Activated T-helper 2 cell treated with anti-CD3 and anti-CD28 coated beads, Interferon-gamma antibody, Interleukin-2, Interleukin-4, amounts not matched to agents 10 μg/mL and 5 μg/mL and 100 μg/mL, durations not matched to agents 14 hours and 24 hours and 36 hours (primary cell): ENCODE data around the gene GPR62. TPM values are rescaled to one million over a fixed set of nuclear protein-coding genes. Genes with fewer than 3 reads are reported as not detected.
"Not testable (repeated sequence)": the region's sequence is repeated elsewhere in the genome, so short reads cannot be mapped to it uniquely, and the experiment has no call there.

Experiments
- DNase-seq: peaks from one replicate; pipeline ENCODE4 v3.0.0; 2021; ENCODE audit warnings: low spot score
- H3K27ac Mint-ChIP-seq: one replicate; pipeline ENCODE4 v1.8.0; 2021; ENCODE audit warnings: mixed read lengths
- H3K27me3 Mint-ChIP-seq: one replicate; pipeline ENCODE4 v1.8.0; 2021; ENCODE audit warnings: low read depth, mixed read lengths
- H3K36me3 Mint-ChIP-seq: one replicate; pipeline ENCODE4 v1.8.0; 2021; ENCODE audit warnings: low read depth, mixed read lengths
- H3K4me1 Mint-ChIP-seq: one replicate; pipeline ENCODE4 v1.8.0; 2021; ENCODE audit warnings: low read depth, mixed read lengths
- H3K4me3 Mint-ChIP-seq: one replicate; pipeline ENCODE4 v1.8.0; 2021; ENCODE audit warnings: low read depth, mild to moderate bottlenecking, moderate library complexity, mixed read lengths
- H3K9me3 Mint-ChIP-seq: one replicate; pipeline ENCODE4 v1.8.0; 2021; ENCODE audit warnings: mixed read lengths
- intact Hi-C: fragments of 100-400 bp; cut with micrococcal nuclease; formaldehyde crosslinking; loops from one replicate; pipeline ENCODE4 v1.15.1; 2023
- total RNA-seq: library from RNA; stranded (reverse); gene quantifications from 2 replicates; pipeline ENCODE4 v1.2.3, GENCODE V29; 2022

Gene GPR62
- total RNA-seq, result not detected in 2 replicates

DNA sequence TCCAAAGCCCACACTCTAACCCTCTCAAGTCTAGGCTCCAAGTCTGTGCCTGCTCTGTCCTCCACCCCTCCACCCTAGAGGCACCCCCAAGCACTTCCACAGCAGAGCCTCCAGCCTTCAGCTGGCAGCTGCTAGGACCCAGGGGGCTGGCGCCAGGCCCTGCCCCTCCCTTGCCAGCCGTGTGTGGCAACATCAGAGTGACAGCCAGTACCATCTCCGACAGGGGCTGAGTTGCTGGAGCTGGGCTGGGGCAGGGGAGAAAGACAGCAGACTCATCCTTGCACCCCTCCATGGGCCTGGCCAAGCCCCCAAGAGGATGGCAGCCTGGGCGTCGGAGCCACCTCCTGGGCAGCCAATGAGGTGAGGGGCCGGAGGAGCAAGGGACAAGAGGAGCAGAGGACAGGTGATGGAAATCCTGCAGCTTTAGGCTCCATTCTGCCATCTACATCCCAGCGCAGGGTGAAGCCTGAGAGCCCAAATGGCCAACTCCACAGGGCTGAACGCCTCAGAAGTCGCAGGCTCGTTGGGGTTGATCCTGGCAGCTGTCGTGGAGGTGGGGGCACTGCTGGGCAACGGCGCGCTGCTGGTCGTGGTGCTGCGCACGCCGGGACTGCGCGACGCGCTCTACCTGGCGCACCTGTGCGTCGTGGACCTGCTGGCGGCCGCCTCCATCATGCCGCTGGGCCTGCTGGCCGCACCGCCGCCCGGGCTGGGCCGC is at the start of gene GPR62:
GPR62 (plus strand) TSS at position 207 of the 718 bp plus-strand sequence; CDS start at position 479, 272 bp downstream.
- Mint-ChIP-seq H3K4me1 (no peaks in the 10 kb centered on the region), H3K27ac (no peak within 1 kb of the TSS), H3K27me3 (peaks cover 31% of the 10 kb centered on the region), H3K4me3 (no peak within 1 kb of the TSS), H3K9me3 (no peaks in the 10 kb centered on the region), H3K36me3 (no peaks in the 10 kb centered on the region)
- no peak for DNase-seq
- intact Hi-C loops, result no loop called here

DNA sequence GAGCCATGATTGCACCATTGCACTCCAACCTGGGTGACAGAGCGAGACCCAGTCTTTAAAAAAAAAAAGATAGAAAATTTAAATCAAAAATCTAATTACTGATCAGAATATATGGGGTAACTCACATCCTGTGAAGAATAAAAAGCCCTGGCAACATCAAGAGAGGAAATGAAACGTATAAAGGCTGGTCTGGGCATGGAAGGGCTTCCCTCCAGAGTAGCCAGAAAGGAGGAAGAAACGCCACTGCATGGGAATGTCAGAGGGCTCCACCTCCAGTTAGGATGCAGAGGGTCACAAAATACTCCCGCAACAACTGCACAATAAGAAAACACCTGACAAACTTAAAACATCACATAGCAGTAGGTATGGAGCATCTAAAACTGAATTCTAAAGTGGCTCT is 47.2 kb upstream of the GPR62 start:
- intact Hi-C loops, result no loop called here
- no peaks in the 10 kb centered on the region for H3K4me1 Mint-ChIP-seq
- no peaks in the 10 kb centered on the region for H3K27me3 Mint-ChIP-seq

GRCh38 chr3:51916418-51916817 is 38.8 kb upstream of the GPR62 start:
- intact Hi-C loops, result no loop called here
- H3K4me3 Mint-ChIP-seq, result no peak overlapping the region
- no peak for DNase-seq
- H3K9me3 Mint-ChIP-seq, result no peaks in the 10 kb centered on the region
- peaks cover 18% of the 10 kb centered on the region for H3K27me3 Mint-ChIP-seq
- H3K36me3 Mint-ChIP-seq, result no peaks in the 10 kb centered on the region
- no peaks in the 10 kb centered on the region for H3K4me1 Mint-ChIP-seq
- no peak overlapping the region for H3K27ac Mint-ChIP-seq

More for the DNA sequence above, 47.2 kb upstream of the GPR62 start:
- H3K27ac Mint-ChIP-seq, result no peak overlapping the region
- no peak for DNase-seq
- peaks cover 19% of the 10 kb centered on the region for H3K9me3 Mint-ChIP-seq
- H3K4me3 Mint-ChIP-seq, result no peak overlapping the region
- no peaks in the 10 kb centered on the region for H3K36me3 Mint-ChIP-seq

GRCh38 chr3:51921081-51921578 is 34.1 kb upstream of the GPR62 start:
- Mint-ChIP-seq H3K27me3 (peaks cover 19% of the 10 kb centered on the region), H3K36me3 (no peaks in the 10 kb centered on the region), H3K4me3 (no peak overlapping the region), H3K27ac (no peak overlapping the region), H3K4me1 (no peaks in the 10 kb centered on the region), H3K9me3 (no peaks in the 10 kb centered on the region)
- intact Hi-C loops, result no loop called here
- DNase-seq, result no peak

- H3K36me3 Mint-ChIP-seq, result no peaks in the 10 kb centered on the region
- H3K27ac Mint-ChIP-seq, result no peak overlapping the region
- H3K4me1 Mint-ChIP-seq, result no peaks in the 10 kb centered on the region
- intact Hi-C loops, result no loop called here
- H3K27me3 Mint-ChIP-seq, result no peaks in the 10 kb centered on the region
- H3K4me3 Mint-ChIP-seq, result no peak overlapping the region
- H3K9me3 Mint-ChIP-seq, result no peaks in the 10 kb centered on the region
- DNase-seq, result no peak
These were observed 27.9 kb upstream of the GPR62 start for GRCh38 chr3:51927061-51927977.

DNA sequence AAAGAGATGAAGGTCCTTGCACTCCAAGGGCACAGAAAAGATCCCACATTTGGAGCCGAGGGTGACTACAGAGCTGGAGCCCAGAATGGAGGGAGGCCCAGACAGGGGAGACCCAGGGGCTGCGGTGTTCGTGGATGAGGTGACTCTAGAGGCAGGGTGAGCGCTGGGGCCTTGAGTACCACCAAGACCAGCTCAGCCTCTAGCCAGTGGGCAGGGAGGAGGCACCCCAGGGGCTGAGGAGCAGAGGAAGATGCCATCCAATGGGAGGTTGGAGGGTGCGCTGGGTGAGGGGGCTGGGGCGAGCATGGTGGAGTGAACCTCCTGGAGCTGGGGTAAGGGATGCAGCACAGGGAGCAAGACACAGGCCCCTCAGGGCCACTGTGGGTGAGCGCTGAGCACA is 26.7 kb upstream of the GPR62 start:
- H3K4me3 Mint-ChIP-seq, result no peak overlapping the region
- DNase-seq, result no peak
- intact Hi-C loops, result no loop called here
- no peak overlapping the region for H3K27ac Mint-ChIP-seq
- H3K36me3 Mint-ChIP-seq, result peaks cover 5% of the 10 kb centered on the region
- no peaks in the 10 kb centered on the region for H3K9me3 Mint-ChIP-seq
- H3K27me3 Mint-ChIP-seq, result no peaks in the 10 kb centered on the region
- no peaks in the 10 kb centered on the region for H3K4me1 Mint-ChIP-seq

DNA sequence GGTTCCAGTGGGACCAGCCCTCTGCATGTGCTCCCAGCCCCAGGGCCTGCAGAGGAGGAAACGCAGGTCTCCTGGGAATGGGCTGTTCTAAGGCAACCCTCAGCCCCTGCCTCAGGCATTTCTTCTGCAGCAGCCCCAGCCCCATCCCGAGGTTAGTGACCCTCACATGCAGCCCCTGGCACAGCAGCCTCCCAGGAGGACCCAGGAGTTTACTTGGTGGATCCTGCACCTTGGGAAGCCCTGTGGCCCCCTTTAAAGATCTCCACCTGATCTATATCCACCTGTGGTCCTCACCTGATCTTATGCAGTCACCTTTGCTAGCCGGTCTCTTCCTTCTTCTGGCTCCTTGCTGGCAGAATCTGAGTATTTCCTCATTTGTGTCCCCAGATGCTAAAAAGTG is 26.2 kb upstream of the GPR62 start:
- H3K27me3 Mint-ChIP-seq, H3K27ac Mint-ChIP-seq, H3K4me3 Mint-ChIP-seq, H3K9me3 Mint-ChIP-seq, H3K4me1 Mint-ChIP-seq, DNase-seq, intact Hi-C loops: not testable (repeated sequence)
- H3K36me3 Mint-ChIP-seq, result peaks cover 10% of the 10 kb centered on the region

DNA sequence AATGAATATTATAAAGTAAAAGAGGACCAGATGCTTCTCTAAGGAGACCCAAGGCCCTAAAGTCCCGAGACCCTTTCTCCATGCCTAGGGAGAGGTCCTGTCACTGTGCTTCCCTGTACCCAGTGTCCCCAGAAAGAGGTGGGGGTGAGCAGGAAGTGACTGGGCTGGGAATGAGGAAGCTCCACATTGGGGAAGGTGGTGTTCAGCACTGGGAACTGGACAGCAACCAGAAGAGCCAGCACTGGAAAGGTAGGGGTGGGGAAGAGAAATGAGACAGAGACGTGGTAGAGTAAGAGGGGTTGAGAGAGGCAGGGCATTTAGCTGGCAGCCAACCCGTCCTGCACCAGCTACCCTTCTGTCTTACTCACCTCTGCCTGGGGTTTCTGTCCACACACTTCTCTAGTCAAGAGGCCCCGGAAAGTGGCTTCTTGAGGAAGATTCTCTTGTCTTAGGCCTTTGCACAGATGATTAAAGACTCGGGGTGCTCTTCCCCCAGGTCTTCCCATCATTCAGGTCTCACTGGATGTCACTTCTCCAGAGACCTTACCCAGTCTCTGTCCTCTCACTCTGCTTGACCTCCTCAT is 25.7 kb upstream of the GPR62 start:
- Mint-ChIP-seq H3K36me3 (peaks cover 16% of the 10 kb centered on the region), H3K4me3 (no peak overlapping the region), H3K9me3 (no peaks in the 10 kb centered on the region), H3K4me1 (no peaks in the 10 kb centered on the region), H3K27me3 (no peaks in the 10 kb centered on the region), H3K27ac (no peak overlapping the region)
- no peak for DNase-seq
- intact Hi-C loops, result no loop called here

DNA sequence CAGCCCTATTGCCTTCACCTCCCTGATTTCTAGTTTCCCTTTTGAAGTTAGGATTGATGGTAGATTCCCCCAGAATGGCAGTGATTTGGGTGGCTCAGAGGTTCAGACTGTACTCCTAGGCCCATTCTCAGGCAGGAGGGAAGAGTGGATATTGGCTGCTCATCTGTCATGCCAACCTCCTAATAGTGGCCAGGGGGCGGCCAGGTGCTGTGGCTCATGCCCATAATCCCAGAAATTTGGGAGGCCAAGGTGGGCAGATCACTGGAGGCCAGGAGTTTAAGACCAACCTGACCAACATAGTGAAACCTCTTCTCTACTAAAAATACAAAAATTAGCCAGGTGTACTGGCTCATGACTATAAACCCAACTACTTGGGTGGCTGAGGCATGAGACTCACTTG is 24.7 kb upstream of the GPR62 start:
- peaks cover 22% of the 10 kb centered on the region for H3K36me3 Mint-ChIP-seq
- no peaks in the 10 kb centered on the region for H3K4me1 Mint-ChIP-seq
- H3K4me3 Mint-ChIP-seq, result no peak overlapping the region
- intact Hi-C loops, result no loop called here
- DNase-seq, result no peak
- no peaks in the 10 kb centered on the region for H3K27me3 Mint-ChIP-seq
- no peak overlapping the region for H3K27ac Mint-ChIP-seq
- H3K9me3 Mint-ChIP-seq, result no peaks in the 10 kb centered on the region

DNA sequence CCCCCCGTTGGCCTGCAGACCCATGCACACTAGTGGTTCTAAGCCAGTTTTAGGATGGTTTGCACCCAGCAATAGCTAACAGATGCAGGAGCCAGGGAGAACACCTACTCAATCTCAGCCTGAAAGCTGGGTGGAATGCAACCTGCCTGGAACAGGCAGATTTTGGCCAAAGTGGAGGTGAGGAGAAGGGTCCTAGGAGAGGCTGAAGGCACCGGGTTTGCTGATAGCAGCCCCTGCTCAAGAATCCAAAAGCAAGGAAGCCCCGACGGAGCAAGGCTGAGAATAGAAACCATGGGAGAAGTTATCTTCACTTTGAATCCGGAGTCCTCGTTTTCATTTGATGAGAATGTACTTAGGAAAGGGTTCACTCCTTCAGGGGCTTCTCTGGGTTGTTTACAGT is 23.4 kb upstream of the GPR62 start:
- no peak for DNase-seq
- Mint-ChIP-seq H3K36me3 (peaks cover 32% of the 10 kb centered on the region), H3K4me3 (no peak overlapping the region), H3K9me3 (no peaks in the 10 kb centered on the region), H3K27me3 (no peaks in the 10 kb centered on the region), H3K27ac (no peak overlapping the region), H3K4me1 (no peaks in the 10 kb centered on the region)
- intact Hi-C loops, result no loop called here

GRCh38 chr3:51932471-51933370 is 22.5 kb upstream of the GPR62 start:
- Mint-ChIP-seq H3K36me3 (peaks cover 42% of the 10 kb centered on the region), H3K27ac (no peak overlapping the region), H3K27me3 (no peaks in the 10 kb centered on the region), H3K4me1 (no peaks in the 10 kb centered on the region), H3K4me3 (no peak overlapping the region), H3K9me3 (no peaks in the 10 kb centered on the region)
- intact Hi-C loops, result no loop called here
- DNase-seq, result peak; percentile 5

DNA sequence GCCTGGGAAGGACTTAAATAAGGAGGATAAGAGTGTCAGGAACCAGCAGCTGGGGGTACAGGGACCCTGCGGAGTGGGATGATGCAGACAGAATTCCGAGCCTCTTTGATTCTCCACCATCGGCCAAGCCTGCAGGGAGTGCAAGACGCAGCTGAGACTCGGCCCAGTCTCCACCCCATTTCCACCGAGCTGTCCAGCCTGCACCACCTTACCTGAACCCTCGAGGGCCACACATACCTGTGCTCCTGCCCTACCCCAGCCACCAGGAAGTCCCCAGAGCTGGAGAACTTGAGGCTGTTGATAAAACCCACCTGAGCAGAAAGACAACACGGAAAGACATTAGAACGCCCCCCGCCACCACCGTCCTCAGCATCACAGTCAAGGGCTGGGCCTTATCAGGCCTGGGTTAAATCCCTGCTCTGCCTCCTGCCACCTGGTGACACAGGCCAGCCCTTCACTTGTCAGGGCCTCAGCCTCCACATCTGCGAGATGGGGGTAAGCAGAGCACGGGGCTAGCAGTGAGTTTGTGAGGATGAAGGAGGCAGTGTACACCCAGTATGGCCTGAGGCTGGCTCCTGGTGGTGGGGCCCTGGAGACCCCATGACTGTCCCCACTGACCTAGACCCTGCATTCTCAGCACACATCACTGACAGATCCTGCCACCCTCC is 21.6 kb upstream of the GPR62 start:
- H3K4me1 Mint-ChIP-seq, result peaks cover 3% of the 10 kb centered on the region
- no peak for DNase-seq
- H3K36me3 Mint-ChIP-seq, result peaks cover 51% of the 10 kb centered on the region
- H3K27me3 Mint-ChIP-seq, result no peaks in the 10 kb centered on the region
- H3K9me3 Mint-ChIP-seq, result no peaks in the 10 kb centered on the region
- H3K27ac Mint-ChIP-seq, result no peak overlapping the region
- no peak overlapping the region for H3K4me3 Mint-ChIP-seq
- intact Hi-C loops, result no loop called here
